CD4-positive, alpha-beta T cell treated with Interleukin-21 for 1 hour (primary cell): Measurements from ENCODE around the gene CHCHD6.
A peak's percentile ranks its signal among the peaks of the same experiment; 100 is the strongest.

Experiments
- DNase-seq: peaks from one replicate; pipeline ENCODE4 v3.0.0-alpha.2; 2020

CHCHD6 gene

DNA sequence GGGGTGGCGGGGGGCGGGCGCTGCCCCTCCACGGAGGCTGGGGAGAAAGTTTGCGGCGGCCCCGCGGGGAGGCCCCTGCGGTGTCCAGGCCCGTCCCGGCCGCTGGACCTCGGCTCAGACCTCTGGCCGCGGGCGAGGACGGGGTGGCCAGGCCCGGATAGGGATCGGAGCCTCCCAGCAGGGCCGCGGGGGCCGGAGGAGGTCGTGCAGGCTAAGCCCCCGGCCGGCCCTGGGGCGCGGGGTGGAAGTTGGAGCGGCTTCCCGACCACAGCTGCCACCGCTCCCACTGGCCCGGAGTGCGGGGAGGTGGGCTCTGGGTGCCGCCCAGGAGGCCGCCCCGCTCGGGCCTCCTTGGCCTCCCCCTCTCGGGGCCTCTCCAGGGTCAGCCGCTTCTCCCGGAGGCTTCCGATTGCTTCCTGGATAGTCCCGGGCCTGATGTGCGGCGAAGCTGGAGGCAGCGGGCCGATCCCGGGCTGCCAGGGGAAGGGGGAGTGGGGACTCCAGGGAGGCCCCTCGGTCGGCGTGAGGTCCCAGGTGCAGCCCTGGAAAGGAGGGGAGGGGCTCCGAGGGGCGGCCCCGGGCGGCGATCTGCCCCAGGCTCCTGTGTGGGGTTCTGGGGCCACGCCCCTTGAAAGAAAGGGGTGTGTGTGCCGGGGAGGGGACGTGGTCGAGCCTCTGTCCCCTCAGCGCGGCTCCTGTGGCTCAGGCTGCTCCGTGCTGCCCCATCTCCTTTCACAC is 279.8 kb downstream of the CHCHD6 start:
- DNase-seq: peak; percentile 41

DNA sequence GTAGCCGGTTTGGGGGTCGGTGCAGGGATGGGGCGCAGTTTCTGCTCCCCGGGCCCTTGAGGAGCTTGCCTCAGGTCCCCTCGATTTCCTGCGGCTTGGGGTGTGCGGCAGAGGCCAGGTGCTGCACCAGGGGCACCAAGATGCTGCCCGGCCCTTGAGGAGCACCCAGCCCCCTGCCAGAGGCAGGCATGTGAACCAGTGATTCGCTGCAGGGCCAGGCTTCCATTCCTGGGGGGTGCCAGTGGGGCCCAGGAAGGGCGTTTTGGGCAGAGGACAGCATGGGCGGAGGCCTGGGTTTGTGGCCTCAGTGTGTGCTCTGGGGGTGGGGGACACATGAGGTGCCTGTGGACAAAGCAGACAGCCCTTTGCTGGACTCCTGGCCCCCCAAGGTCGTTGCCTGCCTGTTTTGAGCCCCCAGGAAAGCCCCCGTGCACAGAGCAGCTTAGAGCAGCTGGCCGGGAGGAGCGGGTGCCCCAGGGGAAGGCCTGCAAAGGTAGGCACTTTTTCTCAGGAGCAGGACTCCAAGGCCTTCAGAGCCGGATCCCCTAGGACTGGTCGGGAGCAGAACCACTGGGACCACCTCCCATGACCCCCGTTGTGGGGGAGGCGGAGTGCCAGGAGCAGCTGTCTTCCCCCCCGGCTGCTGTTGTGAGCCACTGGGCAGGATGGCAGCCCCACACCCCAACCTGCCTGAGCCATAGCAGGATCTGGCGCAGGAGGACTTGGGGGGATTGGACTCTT is 280.5 kb downstream of the CHCHD6 start:
- no peak for DNase-seq

DNA sequence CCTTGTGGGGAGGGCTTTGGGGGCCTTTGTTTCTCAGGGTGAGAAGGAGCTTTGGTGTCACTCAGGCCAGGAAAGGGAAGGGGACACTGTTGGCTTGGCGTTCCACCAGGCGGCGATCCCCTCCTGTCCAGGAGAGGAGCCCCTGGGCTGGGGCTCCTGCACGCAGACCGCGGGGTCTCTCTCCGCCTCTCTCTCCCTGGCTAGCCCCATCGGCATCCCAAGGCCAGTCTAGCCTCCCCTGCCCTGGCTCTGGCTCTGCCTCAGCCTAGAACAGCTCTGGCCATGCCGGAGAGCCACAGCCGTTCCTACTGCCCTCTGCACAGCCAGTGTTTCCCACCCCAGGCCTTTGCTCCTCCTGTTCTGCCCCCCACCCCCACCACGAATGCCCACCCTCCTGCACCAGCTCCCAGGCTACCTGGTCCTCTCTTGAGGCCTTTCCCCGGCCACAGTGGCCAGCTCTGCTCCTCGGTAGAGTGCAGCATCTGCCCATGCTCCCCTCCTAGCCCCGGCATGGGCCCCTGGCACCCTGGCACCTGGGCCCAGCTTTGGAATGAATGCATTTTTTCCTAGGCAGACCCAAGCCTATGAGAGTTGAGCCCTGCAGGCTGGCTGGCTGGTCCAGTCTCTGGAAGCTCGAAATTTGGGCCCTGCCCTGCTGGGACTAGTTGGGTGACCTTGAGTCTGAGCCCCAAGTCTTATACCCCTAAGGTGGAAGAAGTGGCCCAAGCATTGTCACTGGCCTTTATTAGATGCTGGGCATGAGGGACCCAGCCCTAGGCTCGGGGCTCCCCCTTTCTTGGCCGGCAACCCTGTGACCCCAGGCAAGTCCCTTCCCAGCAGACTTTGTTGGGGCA is 281.3 kb downstream of the CHCHD6 start:
- DNase-seq: no peak

DNA sequence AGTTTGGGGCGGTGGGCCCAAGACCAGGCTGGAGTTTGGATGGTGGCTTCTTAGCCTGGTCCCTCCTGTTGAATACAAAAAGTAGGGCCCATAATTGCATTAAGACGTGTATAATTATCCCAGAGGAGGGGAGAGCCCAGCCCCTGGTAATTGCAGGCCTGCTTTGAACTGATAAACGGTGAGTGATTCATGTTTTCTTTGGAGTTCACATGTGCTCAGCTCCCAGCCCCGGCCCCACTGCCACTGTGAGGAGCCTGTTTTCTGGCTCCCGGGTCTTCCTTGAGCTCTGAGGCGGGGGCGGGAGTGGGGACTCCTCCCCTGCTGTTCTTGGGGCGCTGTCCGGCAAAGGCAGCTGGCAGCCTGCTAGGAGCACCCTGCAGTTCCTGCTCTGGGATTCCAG is 282.0 kb downstream of the CHCHD6 start:
- no peak for DNase-seq

DNA sequence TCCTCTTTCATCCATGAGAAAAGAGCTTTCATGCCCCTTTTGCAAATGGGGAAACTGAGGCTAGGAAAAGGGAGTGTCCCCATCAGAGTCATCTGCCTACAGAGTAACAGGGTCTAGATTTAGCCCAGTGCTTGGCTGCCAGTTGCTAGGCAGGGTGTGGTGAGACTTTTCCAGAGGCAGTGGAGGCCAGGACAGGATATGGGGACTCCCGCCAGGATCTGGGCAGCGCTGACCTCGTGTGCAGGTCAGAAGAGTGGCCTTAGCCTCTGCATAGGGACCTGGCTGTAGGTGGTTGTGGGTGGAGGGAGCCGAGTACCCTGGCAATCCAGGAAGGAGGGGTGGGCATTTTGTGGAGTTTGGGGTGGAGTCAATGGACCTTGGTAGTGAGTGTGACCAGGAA is 283.1 kb downstream of the CHCHD6 start:
- no peak for DNase-seq

DNA sequence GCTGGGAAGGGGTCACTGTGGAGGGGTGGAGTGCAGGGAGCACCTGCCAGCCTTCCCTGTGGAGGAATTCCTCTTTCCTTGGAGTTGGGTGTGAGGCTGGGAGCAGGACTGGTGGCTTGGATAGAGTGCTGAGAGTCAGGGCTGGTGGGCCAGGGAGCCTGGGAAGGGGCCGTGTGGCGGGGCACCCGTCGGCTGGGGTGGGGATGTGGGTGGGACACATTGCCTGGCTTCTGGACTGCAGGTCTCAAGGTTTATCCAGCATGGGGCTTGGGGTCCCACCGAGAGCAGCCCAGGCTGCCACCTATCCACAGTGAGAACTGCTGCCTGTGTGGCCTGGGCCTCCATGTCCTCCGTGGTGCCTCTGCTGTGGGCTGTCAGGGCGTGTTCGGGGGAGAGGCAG is 283.6 kb downstream of the CHCHD6 start:
- DNase-seq: no peak

DNA sequence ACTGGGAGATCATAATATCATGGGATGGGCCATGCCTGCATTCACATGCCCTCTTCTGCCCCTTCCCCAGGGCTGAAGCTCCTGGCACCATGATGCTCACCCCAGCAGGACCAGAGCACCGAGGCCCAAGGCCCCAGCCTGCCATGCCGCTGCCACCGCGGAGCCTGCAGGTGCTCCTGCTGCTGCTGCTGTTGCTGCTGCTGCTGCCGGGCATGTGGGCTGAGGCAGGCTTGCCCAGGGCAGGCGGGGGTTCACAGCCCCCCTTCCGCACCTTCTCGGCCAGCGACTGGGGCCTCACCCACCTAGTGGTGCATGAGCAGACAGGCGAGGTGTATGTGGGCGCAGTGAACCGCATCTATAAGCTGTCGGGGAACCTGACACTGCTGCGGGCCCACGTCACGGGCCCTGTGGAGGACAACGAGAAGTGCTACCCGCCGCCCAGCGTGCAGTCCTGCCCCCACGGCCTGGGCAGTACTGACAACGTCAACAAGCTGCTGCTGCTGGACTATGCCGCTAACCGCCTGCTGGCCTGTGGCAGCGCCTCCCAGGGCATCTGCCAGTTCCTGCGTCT is 284.5 kb downstream of the CHCHD6 start:
- no peak for DNase-seq

DNA sequence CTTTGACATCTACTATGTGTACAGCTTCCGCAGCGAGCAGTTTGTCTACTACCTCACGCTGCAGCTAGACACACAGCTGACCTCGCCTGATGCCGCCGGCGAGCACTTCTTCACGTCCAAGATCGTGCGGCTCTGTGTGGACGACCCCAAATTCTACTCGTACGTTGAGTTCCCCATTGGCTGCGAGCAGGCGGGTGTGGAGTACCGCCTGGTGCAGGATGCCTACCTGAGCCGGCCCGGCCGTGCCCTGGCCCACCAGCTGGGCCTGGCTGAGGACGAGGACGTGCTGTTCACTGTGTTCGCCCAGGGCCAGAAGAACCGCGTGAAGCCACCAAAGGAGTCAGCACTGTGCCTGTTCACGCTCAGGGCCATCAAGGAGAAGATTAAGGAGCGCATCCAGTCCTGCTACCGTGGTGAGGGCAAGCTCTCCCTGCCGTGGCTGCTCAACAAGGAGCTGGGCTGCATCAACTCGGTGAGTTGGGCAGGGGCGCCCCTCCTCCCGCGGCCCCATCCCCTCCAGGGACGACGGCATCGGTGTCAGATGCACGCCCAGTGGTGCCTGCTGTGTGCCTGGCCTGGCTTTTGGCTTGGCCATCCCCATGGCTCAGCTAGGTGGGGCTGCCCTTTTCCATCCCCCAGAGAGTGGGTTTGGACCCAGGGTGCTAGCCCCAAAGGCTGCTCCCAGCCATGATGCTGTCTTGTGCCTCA is 285.4 kb downstream of the CHCHD6 start:
- no peak for DNase-seq

DNA sequence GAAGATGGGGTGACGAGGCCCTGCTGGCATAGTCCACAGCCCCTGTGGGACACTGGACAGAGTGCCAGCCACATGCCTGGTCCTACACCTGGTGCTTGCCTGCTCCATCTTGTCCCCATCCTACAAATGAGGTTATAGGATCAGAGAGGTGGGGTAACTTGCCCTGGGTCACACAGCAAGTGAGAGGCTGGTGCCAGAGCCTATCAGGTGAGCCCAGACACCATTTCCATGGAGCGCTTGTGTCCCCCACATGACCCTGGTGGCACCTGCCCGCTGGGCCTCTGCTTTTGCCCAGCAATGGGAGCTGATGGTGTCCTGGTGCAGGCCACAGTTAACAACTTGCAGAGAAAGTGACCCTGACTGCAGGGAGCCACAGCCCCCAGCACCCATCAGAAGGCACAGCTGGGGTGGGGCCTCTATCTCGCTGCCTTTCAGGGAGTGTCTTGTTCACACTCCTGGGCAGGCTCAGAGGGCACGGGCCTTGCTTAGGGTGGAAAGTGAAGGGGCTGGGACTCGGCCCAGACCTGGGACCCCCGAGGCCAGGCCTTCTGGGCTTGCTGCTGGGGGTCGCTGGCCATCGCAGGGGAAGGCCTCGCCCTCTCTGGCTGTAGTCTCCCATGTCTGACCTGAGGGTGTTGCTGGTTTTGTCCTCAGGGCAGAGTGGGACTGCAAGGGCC is 286.1 kb downstream of the CHCHD6 start:
- no peak for DNase-seq

DNA sequence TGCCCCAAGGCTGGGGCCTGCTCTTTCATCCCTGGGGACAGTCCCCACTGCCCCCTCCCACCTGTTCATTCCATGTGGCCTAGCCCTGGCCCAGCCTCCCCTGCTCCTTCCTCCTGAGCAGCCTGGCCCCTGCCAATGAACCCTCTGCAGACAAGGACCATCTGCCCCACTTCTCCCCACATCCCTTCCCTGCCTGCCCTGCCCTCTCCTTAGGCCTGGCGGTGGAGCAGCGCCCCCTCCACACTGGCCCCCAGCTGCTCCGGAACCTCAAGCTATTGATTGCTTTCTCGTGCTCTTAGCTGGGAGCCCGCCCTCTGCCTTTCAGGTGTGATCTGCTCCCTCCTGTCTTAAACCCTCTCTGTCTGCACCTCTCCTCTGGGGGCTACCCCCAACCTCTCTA is 286.9 kb downstream of the CHCHD6 start:
- no peak for DNase-seq

DNA sequence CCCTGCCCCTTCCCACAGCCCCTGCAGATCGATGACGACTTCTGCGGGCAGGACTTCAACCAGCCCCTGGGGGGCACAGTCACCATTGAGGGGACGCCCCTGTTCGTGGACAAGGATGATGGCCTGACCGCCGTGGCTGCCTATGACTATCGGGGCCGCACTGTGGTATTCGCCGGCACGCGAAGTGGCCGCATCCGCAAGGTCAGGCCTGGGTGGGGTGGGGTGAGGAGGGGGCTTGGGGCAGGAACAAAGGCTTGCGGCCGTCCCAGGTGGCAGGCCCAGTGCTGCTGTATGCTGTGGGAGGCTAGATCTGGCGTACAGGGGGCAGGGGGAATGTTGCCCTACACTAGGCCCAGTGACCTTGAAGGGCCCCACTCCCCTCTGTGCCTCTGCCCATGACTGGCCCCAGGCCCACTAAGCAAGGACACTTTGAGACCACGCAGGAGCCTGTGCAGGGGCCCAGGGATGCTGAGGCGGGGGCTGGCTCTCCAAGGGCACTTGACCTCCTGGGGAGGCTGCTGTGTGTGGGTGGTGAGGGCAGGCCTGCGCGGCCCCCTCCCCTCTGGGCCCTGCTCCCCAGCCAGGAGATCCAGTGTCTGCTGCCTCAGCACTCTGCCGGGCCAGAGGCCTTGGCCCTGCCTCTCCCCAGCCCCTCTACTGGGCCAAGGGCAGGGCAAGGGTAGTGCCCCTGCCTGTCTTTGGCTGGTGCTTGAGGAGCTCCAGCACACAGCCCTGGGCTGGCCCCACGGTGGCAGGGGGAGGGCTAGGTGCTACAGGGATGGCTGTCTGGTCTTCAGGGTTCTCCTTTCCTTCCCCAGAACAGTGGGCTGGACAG is 287.5 kb downstream of the CHCHD6 start:
- no peak for DNase-seq

DNA sequence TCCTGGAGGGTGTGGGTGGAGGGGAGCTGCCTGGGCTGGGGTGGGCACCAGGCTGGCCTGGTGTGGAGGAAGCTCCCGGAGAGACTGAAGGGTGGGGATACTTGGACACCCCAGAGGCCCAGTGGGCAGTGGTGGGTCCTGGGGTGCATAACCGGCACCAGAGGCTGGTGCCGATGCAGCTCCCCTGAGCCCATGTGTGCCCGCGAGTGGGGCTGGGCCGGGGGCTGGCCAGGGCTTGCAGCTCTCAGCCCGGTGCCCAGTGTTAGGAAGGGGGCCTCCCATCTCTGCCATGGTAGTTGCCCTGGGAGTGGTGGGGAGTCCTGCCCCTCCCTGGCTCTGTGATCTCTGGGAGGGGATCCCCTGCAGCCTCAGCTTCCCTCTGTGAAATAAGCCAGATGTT is 288.2 kb downstream of the CHCHD6 start:
- no peak for DNase-seq

DNA sequence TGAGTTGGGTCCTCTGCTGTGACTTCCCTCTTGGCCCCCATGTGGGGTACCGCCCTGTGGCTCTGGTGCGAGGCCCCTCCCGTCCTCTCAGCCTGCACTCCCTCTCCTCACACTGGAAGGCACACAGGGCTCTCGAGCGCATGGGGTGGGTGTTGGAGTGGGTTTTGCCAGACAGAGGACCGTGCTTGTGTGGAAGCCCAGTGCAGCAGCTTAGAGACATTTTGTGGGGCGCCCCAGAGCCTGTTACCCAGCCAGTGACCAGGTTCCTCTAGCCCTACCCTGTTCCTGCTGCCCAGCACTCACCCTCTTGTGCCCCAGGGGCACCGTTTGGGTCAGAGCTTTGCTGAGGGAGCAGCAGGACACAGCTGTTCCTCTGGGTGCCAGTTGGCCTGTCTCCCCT is 288.7 kb downstream of the CHCHD6 start:
- DNase-seq: no peak

DNA sequence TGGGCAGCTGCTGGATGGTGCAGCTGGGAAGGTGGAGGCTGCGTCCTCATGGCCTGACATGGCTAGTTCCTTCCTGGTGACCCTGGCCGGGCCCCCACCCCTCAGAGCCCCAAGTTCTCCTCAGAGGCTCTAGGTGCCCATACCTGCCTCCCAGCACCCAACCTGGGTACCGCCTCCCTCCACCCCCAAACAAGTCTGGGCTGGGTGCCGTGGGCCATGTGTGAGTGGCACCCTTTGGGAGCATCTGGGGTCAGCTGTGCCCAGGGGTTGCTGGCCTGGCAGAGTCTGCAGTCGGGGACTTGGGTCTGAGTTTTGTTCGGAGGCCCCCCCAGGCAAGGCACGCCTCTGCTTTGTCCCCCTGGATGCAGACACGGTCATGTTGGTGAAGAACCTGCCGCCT is 289.4 kb downstream of the CHCHD6 start:
- no peak for DNase-seq

DNA sequence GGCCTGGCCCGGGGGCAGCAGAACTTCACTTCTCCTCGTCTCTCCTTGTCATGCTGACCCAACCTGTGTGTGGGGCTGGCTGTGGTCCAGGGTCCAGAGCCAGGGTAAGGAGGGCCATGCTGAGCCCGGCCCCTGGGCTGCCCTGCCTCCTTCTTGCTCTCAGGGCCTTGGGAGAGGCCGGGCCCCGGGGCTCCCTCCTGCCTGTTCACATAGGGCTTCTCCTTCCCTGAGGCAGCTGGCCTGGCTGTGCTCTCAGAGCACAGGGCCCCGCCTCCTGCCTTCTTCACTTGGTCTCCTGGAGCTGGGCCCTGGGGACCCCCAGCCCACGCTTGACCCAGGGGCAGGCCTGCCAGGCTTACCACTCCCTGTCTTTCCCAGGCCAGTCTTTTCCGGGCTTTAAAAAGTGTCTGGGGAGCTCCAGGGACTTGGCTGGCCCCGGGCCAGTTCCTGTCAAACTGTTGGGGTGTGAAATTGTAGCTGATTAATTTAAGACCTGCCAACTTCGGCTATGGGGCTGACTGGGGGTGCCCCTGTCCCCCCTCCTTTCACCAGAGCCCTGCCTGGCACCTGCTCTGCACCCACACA is 290.7 kb downstream of the CHCHD6 start:
- DNase-seq: no peak

DNA sequence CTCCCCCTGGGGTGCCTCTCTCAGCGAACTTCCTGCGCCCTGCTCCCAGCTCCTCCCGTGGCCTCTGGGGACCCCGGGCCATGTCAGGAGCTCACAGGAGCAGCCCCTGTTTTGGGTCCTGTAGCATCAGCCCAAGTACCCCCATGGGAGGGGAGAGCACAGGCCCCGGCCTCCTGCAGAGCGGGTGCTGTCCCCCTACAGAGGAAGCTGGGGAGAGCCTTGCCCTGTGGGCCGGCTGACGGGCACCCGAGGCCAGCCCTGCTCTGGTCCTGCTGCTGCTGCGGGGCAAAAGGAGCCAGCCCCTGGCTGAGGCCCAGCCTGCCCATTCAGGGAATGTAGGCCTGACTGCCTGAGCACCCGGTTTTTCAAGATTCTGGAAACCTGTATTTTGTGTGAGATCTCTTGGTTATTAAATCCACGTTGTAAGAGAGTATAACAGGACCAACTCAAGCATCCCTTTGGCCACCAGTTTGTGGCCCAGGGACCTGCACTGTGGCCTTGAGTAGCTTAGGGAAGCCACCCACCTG is 291.3 kb downstream of the CHCHD6 start:
- DNase-seq: no peak

DNA sequence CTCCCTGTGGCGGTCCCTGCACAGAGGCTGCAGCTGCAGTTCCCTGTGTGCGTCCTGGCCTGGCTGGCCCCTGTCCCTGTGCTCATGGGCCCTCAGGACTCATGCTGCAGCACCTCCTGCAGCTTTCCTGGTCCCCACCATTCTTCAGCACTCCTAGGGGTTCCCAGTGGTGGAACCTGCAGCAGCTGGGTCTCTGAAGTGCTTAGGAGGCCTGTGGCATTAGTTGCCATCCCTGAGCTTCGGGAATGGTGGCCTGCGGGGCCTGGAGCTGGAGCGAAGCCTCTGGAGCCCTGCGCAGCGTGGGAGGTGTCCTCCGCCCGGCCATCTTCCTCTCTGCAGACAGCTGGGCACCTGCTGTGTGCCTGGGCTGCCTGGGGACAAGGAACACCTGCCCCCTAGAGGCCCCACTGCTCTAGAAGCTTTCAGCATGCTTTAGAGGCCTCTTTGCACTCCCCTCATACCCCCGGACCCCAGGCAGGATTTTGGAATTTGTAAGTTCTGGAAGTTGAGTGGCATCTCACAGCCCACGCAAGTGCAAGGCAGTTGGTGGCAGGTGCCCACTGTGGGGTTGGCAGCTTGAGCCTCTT is 292.0 kb downstream of the CHCHD6 start:
- no peak for DNase-seq

DNA sequence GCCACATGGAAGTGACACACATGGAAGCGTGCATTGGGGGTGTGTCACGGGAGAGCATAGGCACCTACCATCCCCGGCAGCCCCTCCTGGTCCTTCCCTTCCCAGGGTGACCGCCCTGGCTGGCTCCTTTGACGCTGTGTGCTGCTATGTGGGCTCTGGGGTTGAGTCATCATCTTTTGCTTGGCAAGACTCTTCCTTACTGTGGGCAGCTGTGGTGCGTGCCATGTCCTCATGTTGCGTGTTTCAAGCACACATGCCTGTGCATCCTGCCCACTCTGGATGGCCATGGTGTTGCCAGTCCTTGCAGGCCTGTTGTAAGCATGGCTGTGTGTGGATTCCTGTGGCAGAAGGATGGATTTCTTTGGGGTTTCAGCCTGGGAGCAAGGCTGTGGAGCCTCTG is 292.9 kb downstream of the CHCHD6 start:
- DNase-seq: no peak

DNA sequence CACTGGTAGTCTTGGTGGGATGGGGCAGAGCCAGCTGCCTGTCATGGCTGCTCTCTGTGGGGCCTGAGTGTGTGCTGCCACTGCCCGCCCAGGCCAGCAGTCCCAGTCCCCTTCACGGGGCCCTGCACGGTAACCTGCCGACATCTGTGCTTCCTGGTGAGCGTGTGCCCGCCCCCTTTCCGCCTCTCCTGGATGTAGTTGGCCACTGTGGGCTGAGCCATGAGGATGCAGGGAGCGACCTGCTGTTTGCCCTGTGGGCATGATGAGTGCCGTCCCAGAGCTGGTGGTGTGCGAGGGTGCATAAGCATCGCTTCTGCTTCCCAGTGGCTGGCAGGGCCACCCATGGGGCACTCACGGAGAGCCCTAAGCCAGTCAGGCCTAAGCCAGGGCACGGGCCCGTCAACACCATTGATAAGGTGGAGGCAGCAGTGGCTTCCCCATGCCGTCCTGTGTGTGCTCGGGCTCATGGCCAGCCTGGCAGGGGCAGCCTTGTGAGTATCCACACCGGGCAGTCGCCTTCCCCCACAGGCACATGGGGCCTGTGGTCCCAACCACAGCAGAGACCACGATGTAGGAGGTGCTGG is 293.5 kb downstream of the CHCHD6 start:
- no peak for DNase-seq

DNA sequence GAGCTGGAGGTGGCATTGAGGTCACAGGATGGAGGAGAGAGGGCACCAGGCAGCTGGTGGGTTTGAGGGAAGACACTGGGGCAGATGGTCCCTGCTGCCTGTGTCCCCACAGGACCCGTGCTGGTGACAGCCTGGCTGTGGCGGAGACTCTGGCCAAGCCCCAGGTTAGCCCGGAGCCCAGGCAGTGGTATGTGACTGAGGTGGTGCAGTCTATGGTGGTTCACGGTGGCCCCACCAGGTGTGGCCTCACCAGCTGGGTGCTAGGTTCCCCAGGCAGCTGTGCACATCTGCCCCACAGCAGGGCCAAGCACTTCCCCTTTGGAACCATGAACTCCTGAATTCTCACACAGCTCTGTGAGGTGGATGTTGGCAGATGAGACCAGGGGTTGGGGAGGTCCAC is 294.3 kb downstream of the CHCHD6 start:
- no peak for DNase-seq
